GM21723 (cell line): ENCODE measurements around the gene DCC.
"Not testable (repeated sequence)": the region's sequence is repeated elsewhere in the genome, so short reads cannot be mapped to it uniquely, and the experiment has no call there.

Experiments
- ATAC-seq: cut with Tn5 transposase; IDR thresholded peaks from one replicate; pipeline ENCODE4 v1.9.1; 2021; ENCODE audit warnings: mild to moderate bottlenecking, moderate library complexity; ENCODE audit not compliant: unreplicated experiment

The DCC gene

DNA sequence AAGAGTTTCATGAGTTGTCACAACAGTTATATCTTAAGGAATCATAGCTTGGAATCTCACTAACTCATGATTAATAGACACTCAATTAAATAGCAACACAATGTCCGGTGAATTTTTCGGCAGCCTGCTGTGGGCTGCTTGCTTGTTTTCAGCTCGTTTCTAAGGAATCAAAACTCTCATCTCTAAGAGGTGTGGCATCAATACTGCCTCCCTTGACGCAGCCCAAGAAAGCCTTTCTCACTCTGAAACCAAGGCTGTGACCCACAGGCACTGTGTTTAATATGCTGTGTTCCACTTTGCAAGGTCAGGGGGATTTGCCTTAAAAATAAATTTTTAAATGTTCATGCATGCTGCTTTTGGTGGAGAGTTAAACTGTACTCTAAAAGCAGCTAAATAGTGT, 5.4 kb downstream of the DCC start:
- ATAC-seq, result no peak

- no peak for ATAC-seq
These were observed 8.2 kb downstream of the DCC start for GRCh38 chr18:52348209-52348608.

DNA sequence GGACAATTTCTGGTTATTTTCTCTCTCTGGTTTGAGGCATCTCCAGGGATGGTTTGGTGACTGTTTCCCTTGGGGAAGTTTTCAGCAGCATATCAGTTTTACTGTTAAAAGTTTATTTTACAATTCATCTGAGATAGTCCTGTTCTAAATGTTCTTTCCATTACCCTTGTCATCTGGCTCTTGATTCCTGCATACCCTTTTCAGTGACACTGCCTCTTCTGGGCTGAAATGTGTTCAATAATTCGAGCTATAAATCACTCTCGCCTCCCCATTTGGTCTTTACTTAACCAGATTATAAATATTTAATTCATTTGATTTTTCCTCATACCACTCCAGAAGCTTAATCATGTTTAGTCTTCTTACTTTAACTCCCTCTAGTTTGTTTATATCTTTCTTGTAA, 9.5 kb downstream of the DCC start:
- no peak for ATAC-seq

DNA sequence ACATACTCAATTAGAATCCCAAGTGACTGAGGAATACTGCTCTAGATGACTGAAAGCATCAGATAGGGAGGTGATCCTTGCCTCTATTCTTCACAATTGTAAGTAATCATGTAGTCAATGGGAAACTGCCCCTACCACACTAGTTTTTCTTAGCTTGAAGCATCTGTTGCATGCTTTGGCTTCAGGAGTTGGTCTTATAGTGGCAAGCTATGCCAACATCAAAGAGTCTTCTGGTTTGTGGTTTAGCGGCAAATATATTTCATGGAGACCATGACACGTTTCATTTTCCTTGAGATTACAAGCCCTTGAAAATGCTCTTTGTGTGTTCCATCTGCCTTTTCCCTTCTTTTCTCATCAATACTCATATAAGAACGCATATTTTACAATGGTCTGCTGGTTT, 12.9 kb downstream of the DCC start:
- no peak for ATAC-seq

DNA sequence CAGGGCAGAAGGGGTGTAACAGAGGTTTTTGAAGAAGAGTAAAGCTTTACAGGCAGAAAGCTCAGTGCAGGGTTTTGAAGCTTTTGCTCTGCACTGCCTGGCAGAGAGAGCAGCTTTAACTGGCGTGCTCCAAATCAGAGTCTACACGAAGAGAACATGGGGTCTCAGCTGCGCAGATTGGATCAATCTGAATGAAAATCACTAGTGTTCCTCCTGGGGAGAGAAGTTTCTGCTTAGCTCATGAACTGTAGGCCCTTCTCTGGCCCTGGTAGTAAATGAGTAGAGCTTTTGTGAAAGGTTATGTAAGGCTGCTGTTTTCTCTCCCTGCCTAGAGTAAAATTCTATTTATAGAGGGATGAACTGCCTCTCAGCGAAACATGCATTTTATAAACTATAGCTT, 13.6 kb downstream of the DCC start:
- no peak for ATAC-seq

DNA sequence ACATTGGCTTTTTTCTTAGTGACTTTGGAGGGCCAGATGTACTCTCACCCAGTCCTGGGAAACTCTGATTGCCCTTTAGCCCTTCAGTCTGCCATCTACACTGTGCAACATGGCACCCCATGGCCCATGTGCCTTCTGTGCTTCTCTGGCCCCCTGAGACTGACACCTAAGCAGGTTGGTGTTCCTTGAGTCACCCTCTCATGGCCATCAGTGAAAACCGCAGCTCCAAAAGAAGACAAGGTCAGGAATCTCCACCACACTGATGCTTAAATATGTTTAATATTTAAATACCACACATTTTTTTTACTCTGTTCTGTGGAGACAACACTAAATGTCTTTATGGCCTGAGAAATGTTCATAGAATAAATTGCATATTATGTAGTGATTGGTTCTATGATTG, 23.9 kb downstream of the DCC start:
- no peak for ATAC-seq

DNA sequence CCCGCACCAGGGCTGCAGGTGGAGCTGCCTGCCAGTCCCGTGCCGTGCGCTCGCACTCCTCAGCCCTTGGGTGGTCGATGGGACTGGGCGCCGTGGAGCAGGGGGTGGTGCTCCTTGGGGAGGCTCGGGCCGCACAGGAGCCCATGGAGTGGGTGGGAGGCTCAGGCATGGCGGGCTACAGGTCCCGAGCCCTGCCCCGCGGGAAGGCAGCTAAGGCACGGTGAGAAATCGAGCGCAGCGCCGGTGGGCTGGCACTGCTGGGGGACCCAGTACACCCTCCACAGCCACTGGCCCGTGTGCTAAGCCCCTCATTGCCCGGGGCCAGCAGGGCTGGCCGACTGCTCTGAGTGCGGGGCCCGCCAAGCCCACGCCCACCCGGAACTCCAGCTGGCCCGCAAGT, 26.9 kb downstream of the DCC start:
- not testable (repeated sequence) for ATAC-seq

DNA sequence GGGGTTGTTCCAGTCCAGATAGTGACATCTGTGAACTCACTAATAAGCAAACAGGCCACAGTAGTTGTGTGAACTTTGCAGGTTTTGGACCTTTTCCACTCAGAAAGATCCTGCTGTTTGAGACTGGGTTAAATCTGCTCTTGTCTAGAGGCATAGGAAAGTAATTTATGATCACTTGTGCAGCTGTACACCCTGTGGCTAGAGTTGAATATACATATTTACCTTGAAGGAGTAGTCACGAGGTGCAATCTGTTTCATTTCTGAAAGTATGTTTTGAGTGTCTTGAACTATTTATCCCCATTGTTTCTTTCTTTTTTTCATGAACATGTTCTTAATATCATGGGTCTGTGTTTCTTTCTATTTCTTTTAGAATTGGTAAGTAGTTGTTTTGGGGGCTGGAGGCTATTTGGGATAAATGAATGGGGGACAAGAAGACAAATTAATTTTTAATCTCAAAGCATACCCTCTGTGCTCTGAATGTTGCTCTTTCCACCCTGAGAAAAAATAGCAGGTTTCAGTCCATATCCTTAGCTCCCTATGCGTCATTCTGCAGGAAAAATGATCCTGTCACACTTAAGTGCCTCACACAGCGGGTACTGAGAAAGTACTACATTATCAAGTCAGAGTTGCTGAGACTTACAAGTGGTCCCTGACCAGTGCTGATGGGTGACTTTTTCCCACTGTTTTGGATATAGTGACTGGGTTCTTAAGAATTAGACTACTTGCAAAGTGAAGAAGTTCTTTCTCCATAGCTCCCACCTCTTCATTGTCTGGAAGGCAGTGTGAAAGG, 28.2 kb downstream of the DCC start:
- ATAC-seq, result no peak

GRCh38 chr18:52370841-52371240, 30.8 kb downstream of the DCC start:
- no peak for ATAC-seq

DNA sequence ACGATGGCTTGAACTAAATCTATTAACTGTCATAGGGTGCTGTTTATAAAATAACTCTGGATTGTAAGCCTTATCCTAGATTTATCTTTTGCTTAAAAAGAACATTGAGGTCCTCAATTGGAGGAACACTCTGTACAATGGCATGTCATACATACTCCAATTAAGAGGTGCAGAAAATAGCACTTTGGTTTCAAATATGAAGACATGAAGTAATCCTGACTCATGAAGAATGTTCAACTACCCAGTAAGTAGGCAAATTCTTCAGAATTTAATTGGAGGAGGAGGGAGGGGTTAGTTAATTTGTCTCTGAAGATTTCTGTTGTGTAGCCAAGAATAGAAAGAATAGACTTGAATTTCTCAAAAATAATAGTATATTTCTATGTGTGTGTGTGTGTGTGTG, 36.1 kb downstream of the DCC start:
- ATAC-seq, result no peak

- ATAC-seq, result no peak
These were observed 37.1 kb downstream of the DCC start for GRCh38 chr18:52377094-52377493.

DNA sequence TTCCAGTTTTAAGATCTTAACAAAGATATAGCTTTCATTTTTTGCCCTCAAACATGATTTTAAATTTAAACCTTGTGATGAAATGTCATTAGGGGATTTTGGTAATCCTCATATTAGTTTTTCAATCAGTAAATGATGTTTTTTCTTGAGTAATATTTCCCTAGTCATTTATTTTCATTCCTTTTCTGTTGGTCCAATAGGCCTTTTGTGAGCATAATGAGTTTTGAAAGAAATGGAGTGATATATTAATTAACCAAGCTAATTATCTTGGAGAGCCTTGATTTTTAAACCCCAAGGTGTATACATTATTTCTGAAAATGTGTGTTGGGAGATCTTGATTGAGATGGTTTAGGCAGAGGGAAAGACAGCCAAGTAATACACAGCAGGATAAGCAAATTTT, 46.3 kb downstream of the DCC start:
- no peak for ATAC-seq

- ATAC-seq, result no peak
These were observed 47.2 kb downstream of the DCC start for GRCh38 chr18:52387175-52387574.

GRCh38 chr18:52391810-52392559, 52.0 kb downstream of the DCC start:
- ATAC-seq, result no peak

DNA sequence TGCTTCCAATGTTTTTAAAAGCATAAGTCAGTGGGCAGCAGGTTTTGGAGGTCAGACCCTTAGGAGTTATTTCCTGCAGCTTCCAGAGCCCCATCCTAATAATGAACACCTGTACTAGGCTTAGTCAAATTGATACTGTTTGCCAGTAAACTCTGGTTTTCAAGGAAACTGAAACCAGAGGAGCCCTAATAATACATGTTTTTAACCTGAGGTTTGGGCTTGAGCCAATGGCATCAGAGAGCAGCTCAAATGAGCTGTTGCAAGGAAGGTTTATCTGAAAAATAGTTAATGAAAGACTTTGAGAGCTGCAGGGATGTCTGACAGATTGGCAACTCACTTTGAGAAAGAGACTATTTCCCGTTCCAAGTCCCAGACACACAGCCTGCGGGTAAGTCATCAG, 54.6 kb downstream of the DCC start:
- ATAC-seq, result no peak

DNA sequence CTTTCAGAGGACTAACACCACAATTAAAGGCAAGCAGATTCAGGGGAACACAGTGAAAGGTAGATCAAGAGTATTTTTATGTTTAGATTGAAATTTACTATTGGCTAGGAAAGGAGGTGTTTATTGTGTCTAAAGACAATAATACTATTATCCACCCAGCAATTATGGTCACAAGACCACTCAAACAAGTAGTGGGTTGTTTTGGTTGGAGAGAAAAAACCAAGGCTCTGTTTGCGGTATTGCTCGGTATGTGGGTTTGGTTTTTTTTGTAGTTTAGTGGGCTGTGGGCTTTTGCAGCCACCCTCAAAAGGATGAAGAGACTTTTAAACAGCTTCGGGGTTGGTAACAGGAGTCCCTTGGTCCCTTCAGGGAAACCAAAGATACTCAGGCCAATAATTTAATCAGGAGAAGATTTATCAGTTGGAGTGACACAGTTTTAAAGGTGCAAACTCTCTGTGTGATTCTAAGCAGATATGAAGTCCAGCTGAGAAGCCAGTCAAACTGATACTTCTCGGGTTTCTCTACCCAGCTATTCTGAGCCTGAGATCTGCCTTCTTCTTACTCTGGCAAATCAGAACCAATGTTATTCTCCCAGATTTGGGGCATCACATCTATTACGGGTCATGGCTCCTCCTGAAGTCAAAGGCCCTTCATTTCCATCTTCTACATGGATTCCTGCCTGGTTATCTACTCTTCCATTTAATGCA, 55.3 kb downstream of the DCC start:
- no peak for ATAC-seq

DNA sequence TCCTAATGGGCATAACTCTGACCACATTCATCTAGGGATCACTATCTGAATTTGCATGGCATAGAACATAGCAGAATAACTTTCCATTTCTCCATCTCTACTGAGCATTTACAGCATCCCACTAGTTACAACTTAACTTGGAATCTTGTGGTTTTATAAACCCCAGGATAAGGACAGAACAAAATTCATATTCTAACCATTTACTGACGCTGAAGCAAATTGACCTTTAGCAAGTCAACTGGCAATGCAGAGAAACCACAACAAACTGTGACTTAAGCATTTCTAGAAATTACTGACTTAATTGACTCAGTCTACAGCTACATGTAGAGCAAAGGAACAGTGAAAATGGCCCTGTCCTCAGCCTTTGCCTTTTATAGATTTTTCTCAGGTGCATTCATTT, 61.2 kb downstream of the DCC start:
- no peak for ATAC-seq

- no peak for ATAC-seq
These were observed 62.8 kb downstream of the DCC start for GRCh38 chr18:52402814-52403213.

DNA sequence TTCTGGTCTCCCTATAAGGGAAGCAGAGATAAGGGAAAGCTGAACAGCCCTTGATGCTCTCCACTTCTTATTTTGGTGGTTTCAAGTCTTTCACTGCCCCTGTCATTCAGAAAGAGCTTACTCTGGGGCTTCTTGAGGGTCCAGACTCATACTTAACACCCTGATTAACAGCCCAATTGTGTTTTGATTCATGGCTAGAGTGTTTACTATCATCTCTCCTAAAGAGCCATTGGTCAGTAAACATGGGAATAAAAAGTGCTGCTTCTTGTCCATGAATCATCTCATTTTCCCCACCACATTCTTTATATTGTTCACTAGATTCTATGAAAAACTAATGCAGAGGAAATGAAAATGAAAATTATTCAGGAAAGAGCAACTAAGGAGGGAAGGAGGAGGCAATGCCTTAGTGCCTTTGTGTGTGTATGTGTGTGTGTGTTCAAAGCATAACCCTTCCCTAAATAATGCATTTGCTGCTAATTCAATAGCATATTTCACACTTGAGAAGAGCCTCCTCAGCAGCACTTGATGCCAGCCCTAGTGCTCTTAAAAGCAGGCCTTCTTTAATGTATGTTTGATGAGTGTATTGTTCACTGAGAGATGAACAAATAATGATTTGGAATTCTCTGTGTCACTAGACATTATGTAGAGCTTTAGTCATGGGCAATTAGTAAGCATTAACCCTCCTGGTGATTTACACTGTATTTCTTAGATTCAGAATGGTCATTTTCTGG, 63.5 kb downstream of the DCC start:
- ATAC-seq, result no peak

DNA sequence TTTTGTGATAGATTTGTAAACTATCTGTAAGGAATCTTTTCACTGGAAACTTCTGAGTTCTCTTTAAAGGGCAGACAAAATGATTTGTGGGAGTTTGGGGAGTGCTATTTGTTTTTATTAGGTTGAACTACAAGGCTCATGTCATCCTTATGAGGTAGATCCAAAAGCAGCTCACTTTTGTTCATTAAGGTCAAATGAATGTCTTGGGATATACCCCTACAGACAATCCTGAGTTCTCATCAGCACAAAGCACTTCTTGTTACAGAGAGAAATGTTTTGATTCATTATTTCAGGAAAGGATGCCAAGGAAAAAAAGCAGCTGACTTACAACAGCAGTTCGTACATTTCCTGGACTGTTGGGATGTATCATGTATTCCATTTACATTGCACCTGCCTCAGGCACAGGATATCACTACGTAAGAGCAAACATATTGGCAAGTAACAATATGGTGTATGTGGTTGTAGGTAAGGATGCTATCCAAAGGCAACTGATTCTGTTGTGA, 68.9 kb downstream of the DCC start:
- no peak for ATAC-seq

DNA sequence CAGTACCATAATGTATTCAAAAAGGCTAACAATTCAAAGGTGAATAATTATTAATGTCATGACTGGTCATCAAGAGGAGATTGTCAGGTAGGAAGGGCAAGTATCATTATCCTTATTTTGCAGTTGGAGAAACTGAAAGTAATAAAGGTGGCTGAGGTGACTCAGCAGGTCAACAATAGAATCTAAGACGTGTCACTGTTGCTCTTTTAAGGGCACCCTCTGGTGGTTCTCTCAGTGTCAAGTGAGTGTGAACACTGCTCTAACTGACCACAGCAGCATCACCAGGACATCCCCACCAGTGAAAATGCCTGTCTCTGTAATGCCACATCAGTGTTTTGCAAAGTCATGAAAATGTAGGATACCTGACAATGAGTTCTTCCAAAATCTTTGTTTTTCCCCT, 69.7 kb downstream of the DCC start:
- ATAC-seq, result peak; percentile 93
